ENCODE data around the gene BPIFB3.

Gene BPIFB3, protein sequence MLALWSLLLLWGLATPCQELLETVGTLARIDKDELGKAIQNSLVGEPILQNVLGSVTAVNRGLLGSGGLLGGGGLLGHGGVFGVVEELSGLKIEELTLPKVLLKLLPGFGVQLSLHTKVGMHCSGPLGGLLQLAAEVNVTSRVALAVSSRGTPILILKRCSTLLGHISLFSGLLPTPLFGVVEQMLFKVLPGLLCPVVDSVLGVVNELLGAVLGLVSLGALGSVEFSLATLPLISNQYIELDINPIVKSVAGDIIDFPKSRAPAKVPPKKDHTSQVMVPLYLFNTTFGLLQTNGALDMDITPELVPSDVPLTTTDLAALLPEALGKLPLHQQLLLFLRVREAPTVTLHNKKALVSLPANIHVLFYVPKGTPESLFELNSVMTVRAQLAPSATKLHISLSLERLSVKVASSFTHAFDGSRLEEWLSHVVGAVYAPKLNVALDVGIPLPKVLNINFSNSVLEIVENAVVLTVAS

DNA sequence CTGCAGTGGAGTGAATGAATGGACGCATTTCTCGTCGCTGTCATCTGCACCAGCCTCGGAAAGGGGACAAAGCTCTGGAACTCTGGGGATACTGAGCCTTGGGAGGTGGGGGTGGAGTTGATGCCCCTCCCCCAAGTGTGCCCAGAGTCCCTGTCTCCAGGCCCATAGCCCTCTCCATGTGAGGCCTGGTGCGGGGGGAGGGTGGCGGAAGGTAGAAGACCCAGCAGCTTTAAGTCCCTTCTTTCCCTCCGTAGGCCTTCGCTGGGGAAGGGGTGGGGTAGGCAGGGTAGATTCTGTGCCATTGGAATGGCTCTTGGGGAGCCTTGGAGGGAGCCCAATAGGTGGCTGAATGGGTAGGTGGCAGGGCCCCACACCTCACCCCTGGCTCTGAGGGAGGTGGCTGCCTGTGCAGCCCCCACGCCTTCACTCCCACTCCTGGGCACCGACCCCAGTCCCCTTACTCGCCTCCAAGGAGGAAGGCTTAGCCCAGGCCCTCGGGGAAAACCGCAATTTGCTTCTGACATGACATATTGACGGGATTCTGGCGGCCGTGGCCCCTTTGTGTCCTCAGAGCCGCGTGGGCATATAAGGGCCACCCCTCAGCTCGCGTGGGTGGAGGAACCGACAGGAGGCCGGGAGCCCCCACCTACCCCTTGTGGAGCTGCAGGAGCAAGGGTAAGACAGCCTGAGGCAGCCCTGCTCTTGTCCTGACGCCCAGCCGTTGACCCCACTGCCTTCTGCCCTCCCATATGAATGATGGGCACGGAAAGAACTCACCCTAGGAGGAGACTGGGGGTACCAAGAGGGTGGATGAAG lies at the start of gene BPIFB3:
Gene BPIFB3, plus strand, starts transcription at position 613 of the 816 bp plus-strand sequence. CDS start 1,533 bp downstream, outside the sequence.
- no peak for DNase-seq

DNA sequence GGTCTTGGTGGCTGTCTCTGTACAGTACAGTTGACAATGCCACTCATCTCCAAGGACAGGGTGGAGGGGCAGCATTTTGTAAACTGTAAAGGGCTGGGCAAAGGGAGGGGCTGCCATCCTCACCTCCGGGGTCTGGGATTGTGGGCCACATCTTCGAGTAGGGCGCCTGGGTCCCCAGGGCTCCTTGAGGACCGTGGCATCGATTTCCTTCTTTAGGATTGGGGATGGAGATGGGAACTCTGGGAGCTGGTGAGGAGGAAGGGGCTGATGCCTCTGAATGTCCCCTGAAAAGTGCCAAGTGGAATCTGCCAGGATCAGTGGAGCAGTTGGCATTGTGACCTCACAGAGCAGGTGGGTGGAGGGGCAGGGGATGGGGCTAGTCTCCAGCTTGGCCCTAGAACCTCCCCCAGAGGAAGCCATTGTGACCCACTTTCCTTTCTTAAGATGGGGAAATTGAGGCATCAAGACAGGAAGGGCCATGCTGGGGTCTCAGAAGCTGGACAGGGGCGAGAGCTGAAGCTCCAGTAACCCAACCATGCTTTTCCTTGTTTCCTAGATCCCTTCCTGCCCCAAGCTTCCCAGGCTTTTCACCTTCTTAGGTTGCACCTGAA lies 49.5 kb upstream of the BPIFB3 start, which contains the start of gene SUN5:
Gene SUN5, minus strand, starts transcription at position 293 of the 611 bp plus-strand sequence. Its CDS starts 93 bp downstream, at position 200.
- no peak for DNase-seq

DNA sequence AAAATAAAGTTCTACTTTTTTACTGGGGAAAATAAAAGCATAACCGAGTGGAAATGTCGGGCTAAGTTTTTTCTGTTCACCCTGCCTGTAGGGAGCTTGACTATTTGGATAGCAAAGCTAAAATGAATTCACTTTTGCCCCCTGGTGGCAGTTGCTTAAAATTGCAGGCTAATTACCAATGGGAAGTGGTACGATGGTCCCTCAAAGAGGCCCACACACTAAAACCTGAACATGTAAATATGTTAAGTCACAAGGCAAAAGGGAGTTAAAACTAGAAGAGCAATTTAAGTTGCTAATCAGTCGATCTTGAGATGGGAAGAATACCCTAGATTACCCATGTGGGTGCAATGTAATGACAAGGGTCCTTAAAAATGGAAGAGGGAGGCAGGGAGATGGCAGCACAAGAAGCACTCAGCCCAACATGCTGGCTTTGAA lies 48.6 kb upstream of the BPIFB3 start:
- no peak for DNase-seq

DNA sequence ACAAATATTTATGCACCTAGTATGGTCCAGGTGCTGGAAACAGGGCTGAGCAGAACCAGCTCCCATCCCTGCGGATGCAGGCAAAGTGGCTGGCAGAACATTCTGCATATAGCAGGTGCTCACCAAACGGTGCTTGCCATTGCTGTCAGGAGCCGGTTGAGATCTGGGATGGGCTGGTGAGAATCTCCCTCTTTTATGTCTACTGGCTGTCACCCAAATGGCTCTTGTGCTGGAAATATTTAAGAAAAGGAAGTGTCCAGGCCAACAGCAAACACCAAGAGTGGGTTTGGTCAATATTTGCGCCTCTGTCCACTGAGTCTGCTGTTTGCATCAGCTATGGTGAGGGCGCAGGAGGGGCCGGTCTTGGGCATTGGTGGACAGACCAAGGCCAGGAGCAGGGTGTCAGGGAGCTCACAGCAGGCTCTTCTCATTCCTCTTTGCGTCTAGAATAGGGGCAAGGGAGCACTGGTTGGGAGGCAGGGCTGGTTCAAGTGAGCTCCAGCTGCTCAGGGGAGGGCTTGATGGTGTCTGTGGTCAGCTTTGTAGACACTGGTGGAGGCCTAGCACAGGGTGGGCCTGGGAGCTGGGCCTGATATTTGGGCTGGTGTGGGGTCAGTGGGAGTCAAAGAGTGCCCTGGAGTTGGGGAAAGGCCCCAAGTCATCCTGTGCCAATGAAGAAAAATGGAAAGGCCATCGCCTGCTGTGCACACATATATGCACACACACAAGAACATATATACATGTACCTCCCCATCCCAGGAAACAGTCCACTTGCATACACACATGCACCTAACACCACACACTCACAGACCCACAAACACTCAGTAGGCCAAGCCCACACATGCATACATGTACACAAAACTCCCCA lies 47.6 kb upstream of the BPIFB3 start:
- DNase-seq: no peak

DNA sequence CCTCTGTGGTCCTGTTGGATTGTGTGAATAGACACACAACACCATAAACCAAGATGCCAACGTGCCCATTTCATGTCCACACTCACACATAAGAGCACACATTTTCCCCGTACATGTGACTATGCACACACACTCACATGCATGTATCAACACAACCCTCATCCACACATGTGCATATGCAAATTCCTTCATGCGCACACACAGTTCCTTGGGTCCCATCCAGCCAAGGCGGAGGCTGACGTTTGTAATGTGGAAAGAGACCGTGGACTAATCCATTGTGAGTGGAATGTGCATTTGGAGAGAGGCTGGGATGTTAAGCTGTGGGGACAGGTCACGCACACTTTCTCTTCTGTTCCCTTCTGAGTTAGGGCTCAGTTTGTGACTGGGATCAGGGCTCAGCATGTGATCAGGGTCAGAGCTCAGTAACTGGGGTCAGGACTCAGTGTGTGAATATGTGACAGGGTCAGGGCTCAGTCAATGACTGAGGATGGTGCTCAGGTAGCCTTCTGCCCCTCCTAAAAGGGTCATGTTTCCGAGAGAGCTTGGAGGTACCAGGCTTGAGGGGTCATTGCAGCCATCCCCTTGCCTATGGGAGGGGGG lies 46.8 kb upstream of the BPIFB3 start:
- DNase-seq: no peak

DNA sequence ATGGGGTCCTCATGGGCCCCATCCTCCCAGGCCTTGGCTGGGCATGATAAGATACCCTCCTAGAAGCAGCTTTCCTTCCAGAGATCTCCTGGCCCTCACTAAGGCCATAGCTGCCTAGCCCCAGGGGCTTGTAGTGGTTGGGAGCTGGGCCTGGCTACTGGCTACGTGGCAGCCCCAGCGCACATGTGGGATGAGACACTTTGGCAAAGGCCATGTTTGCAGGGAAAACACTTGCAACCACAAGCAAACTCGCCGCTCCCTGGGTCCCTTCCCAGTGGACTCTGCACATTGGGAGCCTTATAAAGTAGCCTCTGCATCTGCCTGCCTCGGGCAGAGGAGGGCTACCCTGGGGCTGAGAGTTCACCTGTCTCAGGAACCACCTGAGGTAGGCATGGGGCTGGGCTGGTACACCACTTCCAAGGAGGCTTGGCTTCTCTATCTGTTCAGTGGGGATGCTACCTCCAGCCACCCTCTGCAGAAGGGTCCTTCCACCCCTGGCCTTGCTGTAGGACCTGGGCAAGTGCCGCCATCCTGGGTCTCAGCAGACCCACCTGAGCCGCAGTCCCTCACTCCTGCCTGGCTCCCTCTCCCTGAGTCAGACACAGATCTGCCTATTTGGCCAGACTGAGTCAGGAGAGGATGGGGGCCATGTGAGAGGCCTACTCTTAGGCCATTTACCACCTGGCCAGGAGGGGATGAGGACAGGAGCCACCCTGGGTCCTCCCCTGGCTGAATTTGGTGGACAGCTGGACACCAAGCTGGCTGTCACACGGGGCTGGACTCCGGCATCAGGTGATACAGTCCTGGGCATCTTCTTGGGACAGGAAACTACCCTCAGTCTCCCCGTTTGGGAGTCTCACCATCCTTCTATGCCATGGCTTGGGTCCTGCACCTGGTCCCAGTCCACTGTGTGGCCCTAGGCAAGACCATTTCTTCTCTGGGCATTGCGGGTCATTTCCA lies 46.0 kb upstream of the BPIFB3 start, which contains the start of gene BPIFB2:
Gene BPIFB2, plus strand, starts transcription at position 329 of the 960 bp plus-strand sequence. CDS start 871 bp downstream, outside the sequence.
- DNase-seq: no peak

DNA sequence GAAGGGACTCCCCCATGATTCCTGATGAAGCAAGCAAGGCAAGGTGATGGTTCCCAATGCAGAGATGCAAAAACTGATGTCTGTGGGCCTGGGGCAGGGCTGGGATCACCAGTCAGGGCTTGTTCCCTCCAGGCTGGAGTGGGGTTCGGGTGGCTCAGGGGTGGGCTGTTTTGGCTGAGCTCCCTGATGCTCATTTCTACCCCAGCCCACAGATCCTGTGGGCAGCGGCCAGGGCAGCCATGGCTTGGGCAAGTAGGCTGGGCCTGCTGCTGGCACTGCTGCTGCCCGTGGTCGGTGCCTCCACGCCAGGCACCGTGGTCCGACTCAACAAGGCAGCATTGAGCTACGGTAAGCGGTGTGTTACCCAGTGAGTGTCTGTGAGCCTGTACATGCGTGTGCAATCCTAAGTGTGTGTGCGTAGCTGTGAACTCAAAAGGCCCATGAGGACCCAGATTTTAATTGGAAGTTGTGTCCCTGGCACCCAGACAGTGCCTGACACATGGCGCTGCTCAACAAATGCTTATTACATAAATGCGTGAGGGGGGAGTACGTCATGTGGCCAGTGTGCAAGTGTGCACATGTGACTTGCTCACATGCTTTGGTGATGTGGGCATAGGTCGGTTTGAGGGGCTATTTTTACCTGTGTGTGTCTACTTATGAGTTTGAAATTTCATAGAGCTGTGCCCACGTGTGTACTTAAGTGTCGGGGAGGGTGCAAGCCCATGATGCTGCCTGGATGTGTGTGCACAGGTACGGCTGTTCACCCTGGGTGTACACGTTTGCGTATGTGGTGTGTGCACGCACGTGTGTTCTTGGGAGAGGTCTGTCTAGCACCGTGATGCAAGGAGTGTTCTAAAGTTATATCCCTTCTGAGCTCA lies 45.1 kb upstream of the BPIFB3 start:
- DNase-seq: no peak

DNA sequence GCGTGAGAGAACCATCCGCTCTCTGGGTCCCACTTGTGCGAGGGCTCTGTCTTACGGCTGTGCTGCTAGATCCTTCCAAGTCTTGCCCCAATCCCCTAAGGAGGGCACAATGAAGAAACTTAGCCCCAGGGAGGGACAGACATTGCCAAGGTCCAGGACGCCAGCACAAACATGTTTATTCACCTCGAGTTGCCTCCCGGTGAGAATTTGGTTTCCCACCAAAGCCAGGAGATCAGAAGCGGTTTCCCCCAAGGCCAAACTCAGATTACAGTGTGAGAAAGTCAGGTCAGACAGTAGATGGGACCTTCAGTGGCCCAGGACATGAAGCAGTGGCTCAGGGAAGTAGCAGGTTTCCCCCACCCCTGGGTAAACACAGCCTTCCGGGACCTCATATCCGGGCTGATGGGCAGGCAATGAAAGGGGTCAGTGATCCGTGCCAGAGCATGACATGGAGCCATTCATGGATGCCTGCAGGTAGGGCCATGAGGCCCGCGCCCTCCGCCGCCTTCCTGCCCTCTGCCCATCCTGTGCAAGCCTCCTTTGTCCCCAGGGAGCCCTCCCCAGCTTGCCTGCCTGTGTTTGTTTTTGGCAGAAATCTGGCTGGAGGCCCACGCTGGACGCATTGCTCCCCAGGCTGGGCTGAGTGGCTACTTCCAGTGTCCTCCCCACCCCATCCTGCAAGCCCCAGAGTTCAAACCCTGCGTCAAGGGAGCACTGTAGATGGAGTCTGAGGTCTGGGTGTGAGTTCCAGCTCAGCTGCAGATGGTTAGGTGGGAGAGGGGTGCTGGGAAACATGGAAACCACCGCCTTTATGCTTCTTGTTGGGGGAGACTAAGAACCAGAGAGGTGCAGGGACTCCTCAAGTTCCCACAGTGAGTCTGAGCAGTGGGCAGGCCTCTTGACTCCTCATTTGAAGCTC lies 44.2 kb upstream of the BPIFB3 start:
- no peak for DNase-seq

DNA sequence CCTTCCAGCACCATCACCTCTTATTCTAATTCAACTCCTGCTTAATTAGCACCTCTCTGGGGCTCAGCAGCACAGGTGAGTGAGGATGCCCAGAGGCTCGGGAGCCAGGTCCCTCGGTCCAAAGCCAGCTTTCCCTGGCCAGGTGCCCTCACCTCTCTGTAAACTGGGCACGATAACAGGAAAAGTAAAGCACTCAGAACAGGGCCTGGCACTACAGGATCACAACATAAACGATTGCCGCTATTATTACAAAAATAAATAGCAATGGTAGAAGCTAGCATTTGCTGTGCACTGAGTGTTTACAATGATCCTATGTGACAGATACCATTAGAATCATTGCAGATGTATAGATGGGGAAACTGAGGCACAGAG lies 43.6 kb upstream of the BPIFB3 start:
- DNase-seq: no peak

DNA sequence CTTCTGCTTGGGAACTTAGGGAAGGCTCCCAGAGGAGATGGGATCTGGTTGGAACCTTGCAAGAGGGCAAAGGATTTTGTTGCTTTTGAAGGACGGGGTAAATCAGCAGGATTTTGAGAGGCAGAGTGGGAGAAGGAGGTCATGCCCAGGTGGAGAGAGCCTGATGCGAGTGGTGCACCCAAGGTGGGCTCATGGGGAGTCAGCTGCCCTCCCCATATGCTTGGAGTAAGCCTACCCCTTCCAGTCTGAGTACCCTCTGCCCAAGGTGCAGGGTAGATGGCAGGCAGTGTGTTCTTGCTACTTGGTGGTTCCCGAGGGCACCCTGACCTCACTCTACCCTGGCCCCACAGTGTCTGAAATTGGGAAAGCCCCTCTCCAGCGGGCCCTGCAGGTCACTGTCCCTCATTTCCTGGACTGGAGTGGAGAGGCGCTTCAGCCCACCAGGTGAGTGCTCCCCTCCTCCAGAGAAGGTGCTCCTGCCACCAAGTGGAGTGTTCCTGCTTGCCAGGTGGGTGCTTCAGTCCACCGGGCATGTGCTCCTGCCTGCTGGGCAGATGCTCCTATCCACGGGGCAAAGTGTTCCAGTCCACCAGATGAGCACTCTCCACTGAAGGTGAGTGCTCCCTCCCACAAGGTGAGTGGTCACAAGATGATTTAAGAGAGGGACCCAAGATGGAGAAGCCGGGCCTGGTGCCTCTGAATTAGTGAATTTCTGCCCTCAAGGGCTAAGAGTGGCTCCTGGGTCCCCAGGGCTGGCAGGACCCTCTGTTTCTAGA lies 42.8 kb upstream of the BPIFB3 start:
- no peak for DNase-seq

DNA sequence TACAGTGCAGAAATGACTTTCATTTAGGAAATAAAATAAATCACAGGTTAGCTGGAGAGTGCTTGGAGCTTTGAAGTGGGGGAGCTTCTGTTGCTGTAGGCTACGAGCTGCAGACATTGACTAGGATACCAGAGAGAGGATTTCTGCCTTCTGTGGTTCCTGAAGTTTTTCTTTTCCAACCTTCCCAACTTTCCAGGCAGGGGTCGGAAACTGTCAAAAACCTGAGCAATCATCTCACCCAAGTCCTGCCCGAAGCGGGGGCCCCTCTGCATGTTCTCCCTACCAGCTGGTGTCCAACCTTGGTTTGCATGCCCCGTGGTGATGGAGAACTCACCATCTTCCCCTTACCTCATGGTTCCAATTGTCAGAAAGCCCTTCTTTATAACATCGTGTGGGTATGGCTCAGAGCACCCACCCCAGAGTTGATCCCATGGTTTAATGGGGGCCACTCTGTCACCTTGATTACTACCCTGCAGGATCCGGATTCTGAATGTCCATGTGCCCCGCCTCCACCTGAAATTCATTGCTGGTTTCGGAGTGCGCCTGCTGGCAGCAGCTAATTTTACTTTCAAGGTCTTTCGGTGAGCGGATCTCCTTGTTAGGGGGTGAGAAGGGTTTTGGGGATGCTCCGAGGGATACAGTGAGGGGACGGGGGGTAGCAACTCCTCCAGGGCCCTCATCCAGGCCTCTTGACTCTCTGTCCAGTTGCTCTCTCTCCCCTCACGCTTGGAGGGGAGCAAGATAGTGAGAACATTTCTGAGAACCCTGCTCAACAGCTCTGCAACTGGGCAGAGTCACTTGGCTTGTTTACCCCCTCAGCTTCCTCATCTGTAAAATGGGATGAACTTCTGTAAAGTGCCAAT lies 41.1 kb upstream of the BPIFB3 start:
- no peak for DNase-seq

DNA sequence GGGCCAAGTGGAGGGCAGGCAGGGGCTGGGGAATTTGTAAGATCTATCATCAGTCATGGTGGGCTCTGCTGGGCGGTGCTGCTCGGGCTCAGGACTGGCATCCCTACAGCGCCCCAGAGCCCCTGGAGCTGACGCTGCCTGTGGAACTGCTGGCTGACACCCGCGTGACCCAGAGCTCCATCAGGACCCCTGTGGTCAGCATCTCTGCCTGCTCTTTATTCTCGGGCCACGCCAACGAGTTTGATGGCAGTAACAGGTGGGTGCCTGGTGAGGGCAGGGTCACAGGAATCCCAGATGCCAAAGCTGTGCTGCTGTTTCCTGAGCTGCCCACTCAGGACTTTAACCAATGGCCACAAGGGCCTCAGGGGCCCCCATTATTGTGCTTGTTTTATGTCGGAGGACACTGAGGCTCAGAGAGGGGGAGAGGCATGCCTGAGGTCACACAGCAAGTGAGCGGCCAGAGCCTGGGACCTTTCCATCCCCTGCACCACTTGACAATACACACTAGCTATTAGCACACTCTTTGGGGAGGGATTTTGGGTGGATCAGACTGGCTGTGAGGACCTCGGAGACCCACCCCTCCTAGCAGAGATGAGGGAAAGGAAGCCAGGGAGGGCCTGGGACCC lies 39.9 kb upstream of the BPIFB3 start:
- no peak for DNase-seq

DNA sequence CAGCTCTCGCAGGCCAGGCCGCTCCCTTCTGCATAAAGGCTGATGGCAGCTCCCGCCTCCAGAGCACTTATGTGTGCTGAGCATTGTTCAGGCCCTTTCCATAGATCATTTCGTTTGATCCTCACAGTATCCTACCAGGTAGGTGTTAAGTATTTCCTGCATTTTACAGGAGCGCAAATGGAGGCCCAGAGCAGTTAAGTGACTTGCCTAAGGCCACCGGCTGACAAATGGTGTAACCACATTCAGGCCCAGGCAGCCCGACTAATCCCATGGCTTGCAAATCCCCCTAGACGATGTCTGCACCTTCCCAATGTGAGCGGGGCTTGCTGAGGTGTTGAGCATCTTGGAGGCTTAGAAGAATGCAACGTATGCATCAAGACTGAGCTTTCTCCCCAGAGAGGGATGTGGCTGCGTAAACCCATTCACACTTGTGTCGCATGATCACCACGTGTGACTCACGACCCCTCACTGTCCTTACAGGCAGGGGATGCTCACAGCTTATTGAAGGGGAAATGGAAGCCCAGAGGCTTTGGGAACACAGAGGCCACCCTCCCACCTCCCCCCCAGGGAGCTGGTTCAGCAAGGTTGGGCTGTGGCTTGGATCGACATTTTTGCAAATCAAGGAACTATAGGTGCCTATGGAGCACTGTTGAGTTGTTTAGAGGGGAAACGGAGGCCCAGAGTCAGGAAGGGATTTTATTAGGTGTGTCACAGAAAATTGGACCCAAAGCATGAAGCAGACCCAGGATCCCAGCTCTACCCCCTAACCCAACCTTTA lies 39.2 kb upstream of the BPIFB3 start:
- DNase-seq: no peak

DNA sequence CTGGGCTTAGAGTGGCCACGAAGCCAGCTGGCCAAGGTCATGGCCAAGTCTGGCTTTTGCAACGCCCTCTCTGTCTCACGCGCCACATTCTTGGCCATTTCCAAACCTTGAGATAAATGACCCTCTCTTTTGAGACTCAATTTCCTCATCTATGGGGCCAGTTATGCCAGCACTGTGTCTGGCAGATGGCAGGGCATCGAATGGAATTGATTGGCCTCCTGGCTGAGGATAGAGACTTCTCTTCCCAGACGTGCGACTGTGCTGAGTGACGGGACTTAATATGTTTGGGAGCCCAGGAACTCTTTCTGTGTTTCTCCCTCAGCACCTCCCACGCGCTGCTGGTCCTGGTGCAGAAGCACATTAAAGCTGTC lies 38.6 kb upstream of the BPIFB3 start:
- DNase-seq: no peak

Data from NCI-H510A treated with DMSO at 0.1 percent for 48 hours (cell line).